NCI-H2107 treated with DMSO at 0.1 percent for 48 hours (cell line): Measurements from ENCODE around the gene ANKRD22.
"Not testable (repeated sequence)": the region's sequence is repeated elsewhere in the genome, so short reads cannot be mapped to it uniquely, and the experiment has no call there.

Source experiments
- DNase-seq: peaks from one replicate; lab custom pipeline; 2025; ENCODE audit not compliant: unreplicated experiment; lab: John Stamatoyannopoulos, UW

The ANKRD22 gene

GRCh38 chr10:88838766-88839350 is 12.8 kb downstream of the ANKRD22 start:
- DNase-seq = no peak

- DNase-seq = not testable (repeated sequence)
Observed at GRCh38 chr10:88837632-88838031, 14.0 kb downstream of the ANKRD22 start.

GRCh38 chr10:88835910-88836221 is 15.8 kb downstream of the ANKRD22 start:
- DNase-seq = no peak

GRCh38 chr10:88835096-88835909 is 16.3 kb downstream of the ANKRD22 start:
- peak; percentile 49 for DNase-seq

GRCh38 chr10:88833723-88834122 is 17.9 kb downstream of the ANKRD22 start:
- no peak for DNase-seq

GRCh38 chr10:88833156-88833555 is 18.5 kb downstream of the ANKRD22 start:
- DNase-seq = no peak

- DNase-seq = no peak
Observed at GRCh38 chr10:88832376-88832775, 19.3 kb downstream of the ANKRD22 start.

GRCh38 chr10:88831709-88832108 is 19.9 kb downstream of the ANKRD22 start:
- no peak for DNase-seq

GRCh38 chr10:88830643-88831268 is 20.9 kb downstream of the ANKRD22 start:
- no peak for DNase-seq

GRCh38 chr10:88828310-88828709 is 23.3 kb downstream of the ANKRD22 start:
- no peak for DNase-seq

GRCh38 chr10:88827671-88828070 is 24.0 kb downstream of the ANKRD22 start:
- no peak for DNase-seq

GRCh38 chr10:88826388-88826787 is 25.3 kb downstream of the ANKRD22 start:
- no peak for DNase-seq

GRCh38 chr10:88820748-88821401 is 30.8 kb downstream of the ANKRD22 start:
- DNase-seq = no peak

GRCh38 chr10:88819290-88819689 is 32.4 kb downstream of the ANKRD22 start:
- no peak for DNase-seq

GRCh38 chr10:88813200-88813599 is 38.4 kb downstream of the ANKRD22 start:
- no peak for DNase-seq

- peak; percentile 10 for DNase-seq
Observed at GRCh38 chr10:88810196-88810961, 41.3 kb downstream of the ANKRD22 start.

GRCh38 chr10:88809621-88810020 is 42.0 kb downstream of the ANKRD22 start:
- DNase-seq = no peak

GRCh38 chr10:88805924-88806323 is 45.7 kb downstream of the ANKRD22 start:
- no peak for DNase-seq

GRCh38 chr10:88805361-88805760 is 46.3 kb downstream of the ANKRD22 start:
- DNase-seq = no peak

- no peak for DNase-seq
Observed at GRCh38 chr10:88804083-88804812, 47.4 kb downstream of the ANKRD22 start.
